Measurements from ENCODE around the gene MGAT4C.
"Not testable (repeated sequence)": the region's sequence is repeated elsewhere in the genome, so short reads cannot be mapped to it uniquely, and the experiment has no call there.

The MGAT4C gene

GRCh38 chr12:86256163-86256562 lies at the start of gene MGAT4C:
TSS of gene MGAT4C (minus strand) at chr12:86256391.
- no peak for DNase-seq

- DNase-seq: not testable (repeated sequence)
Observed at GRCh38 chr12:86296396-86296795, 40.2 kb upstream of the MGAT4C start.

DNA sequence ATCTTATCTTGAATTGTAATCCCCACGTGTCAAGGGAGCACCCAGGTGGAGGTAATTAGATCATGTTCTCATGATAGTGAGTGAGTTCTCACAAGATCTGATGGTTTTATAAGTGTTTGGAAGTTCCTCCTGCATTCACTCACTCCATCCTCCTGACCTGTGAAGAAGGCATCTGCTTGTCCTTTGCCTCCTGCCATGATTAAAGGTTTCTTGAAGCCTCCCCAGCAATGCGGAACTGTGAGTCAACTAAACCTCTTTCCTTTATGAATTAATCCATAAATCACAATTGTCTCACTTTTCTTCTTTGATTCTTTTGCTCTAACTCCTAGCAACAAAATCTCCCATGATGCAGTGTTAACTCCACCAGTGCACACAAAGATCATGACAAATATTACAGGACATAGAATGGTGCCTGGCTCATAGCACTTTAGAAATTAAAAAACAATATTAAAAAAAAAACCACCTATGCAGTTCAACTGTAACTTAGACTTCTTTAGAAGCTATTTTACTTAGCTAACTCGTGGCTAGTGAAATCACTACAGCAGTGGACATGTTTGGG lies 37.6 kb upstream of the MGAT4C start:
- DNase-seq: no peak

GRCh38 chr12:86292480-86292879 lies 36.3 kb upstream of the MGAT4C start:
- DNase-seq: no peak

DNA sequence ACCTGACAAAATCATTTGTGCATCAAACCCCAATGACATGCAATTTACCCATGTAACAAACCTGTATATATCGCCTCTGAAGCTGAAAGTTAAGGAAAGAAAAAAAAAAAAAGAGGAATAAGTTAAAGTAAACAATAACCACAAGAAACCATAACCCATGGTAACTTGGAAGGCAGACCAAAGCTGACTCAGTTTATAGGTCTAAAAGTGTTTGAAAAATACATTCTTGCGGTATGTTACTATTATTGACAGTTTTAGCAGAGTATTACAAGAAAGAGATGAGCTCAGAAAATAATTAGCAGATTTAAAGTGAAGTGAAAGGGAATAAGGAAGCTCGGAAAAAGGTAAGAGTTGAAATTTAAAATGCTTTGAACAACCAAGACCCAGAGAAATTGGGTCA lies 34.4 kb upstream of the MGAT4C start:
- DNase-seq: no peak

DNA sequence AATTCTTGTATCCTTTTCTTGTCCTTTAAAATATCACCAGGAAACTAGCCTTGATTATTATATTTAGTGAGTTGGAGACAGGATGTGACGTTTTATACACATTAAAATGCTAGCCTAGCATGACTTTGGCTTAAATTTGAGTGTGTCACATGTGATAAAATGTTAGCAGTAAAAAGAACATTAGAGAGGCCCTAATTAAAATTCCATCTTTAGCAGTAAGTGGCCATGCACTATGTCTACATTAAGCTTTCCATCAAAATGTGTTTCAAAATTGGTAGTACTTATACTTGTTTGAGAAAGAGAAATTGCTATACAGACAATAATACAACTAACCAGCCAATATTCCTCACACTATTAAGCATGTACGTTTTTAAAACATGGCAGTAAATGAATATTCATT lies 29.9 kb upstream of the MGAT4C start:
- DNase-seq: no peak

- no peak for DNase-seq
Observed at GRCh38 chr12:86283620-86284019, 27.4 kb upstream of the MGAT4C start.

DNA sequence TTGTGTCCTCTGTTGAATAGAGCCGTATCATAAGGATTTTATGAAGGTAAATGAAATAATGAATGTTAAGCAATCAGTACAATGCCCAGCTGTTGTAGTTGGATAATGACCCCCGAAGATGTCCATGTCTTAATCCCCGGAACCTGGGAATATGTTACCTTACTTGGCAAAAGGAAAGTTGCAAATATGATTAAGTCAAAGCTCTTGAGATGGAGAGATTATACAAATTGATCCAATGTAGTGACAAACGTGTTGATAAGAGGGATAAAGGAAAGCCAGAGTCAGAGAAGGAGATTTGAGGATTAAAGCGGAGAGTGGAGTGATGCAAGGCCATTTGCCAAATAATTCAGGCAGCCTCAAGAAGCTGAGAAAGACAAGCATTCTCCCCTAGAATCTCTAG lies 19.2 kb upstream of the MGAT4C start:
- no peak for DNase-seq

GRCh38 chr12:86265329-86265695 lies 9.1 kb upstream of the MGAT4C start:
- no peak for DNase-seq

- DNase-seq: no peak
Observed at GRCh38 chr12:86264451-86265328, 8.5 kb upstream of the MGAT4C start.

GRCh38 chr12:86261578-86261977 lies 5.4 kb upstream of the MGAT4C start:
- DNase-seq: no peak

- no peak for DNase-seq
Observed at GRCh38 chr12:86261142-86261541, 5.0 kb upstream of the MGAT4C start.

DNA sequence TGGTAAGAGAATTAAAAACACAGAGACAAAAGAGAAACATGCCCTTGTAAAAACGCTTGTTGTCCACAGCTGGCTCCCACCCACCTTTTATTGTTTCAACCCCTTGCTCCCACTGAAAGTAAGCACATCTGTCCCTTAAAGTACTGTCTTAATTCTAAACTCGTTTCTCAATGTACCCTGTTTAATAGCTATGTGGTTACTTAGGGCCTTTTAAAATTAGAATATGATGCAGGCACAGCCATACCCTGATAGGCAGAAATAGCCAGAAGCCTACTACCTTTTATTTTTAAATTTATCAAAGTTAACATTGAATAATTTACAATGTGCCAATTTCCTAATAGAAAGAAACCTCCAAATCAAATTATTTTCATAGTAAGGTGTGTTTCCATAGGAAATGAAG lies 4.0 kb upstream of the MGAT4C start:
- no peak for DNase-seq

GRCh38 chr12:86257134-86257533 lies 943 bp upstream of the MGAT4C start:
- DNase-seq: no peak

DNA sequence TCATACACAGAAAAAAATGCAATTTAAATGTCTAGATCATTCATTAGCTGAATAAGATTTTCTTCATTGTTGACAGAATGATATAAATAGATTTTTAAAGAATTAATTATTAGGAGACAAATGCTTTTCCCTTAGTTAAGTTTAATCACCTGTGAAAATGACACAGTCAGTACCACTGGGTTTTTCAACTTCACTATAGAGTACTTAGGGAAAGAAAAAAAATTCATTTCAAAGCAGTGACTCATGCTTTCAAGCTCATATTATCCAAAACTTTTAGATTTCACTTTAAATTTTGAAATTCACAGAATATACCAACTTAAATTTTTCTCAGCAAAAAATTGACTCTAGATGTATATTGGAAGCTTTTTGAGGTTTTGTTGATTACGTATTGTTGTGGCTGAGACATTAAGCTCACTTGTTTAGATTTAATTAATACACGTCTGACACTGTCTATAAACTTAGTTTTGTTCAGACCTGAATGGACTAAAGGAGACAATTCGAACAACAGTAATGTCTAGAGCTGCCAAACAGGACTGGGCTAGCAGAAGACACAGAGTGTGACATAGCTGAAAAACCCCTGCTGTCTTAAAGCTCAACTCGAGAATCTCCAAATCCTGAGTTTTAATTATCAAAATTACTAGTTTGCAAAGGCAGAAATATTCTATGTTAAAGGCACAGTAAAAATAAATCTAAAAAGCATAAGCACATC lies 1.6 kb downstream of the MGAT4C start:
- no peak for DNase-seq

- no peak for DNase-seq
Observed at GRCh38 chr12:86249851-86250250, 6.3 kb downstream of the MGAT4C start.

DNA sequence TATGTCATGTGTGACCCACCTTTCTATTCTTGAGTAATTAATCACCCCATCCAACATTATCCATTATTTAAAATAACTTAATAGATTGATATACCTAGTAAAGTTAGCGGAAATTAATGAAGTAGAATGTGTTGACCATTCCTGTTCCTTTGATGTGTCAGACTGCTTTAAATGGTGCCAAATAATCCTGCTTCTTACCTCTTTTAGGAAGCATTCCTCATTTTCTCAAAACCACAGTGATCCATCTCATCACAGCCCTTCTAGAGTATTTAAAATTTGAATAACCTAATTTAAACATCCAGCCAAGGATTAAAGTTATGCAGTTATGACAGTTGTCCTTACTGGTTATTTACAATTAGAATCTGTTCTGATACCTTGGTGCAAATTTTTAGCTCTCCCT lies 6.9 kb downstream of the MGAT4C start:
- DNase-seq: no peak

GRCh38 chr12:86247871-86248270 lies 8.3 kb downstream of the MGAT4C start:
- no peak for DNase-seq

GRCh38 chr12:86241600-86241999 lies 14.6 kb downstream of the MGAT4C start:
- DNase-seq: no peak

- no peak for DNase-seq
Observed at GRCh38 chr12:86234316-86234855, 21.8 kb downstream of the MGAT4C start.

DNA sequence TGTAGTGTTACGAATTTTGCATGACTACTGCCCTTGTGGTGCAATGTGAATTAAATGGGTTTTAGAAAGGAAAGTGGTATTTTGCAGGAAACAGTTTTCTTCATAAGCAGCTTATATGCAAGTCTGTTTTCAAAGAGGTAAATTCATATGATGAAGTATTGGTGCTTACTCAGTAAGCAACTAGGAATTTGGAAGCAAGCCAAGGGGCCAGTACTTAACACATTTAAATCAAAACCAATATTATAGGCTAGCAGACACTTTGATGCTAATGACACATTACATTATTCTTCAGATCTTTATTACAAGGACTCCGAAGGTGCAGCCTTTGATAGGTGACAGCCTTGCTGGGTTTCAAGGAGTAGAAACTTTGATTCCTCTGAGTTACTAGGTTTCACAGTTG lies 23.1 kb downstream of the MGAT4C start:
- DNase-seq: no peak

GRCh38 chr12:86230516-86231146 lies 25.6 kb downstream of the MGAT4C start:
- no peak for DNase-seq

DNA sequence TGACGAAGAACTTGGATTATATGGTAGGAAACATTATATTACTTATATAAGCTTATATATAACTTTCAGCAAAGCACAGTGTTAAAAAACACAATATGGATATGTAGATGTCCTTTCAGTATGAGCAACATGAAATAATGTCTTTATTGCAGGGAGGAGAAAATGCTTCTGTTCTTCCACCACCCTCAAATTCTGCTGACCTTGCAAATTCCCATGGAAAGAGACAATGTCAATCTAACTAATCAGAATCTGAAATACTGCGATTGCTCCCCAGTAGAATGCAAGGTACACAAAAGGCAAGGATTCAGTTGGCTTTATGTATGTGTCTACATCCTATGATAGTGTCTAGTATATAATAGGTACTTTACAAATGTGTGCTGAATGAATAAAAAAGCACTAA lies 26.4 kb downstream of the MGAT4C start:
- DNase-seq: no peak
